Cardiac septum (tissue), 1 donor: ENCODE data around the gene ABO. TPM values are rescaled to one million over a fixed set of nuclear protein-coding genes. Genes with fewer than 3 reads are reported as not detected.
"Not testable (repeated sequence)": the region's sequence is repeated elsewhere in the genome, so short reads cannot be mapped to it uniquely, and the experiment has no call there.

Experiments used
- DNase-seq: peaks from one replicate; pipeline ENCODE4 v3.0.0-alpha.2; 2020; ENCODE audit warnings: low spot score
- intact Hi-C: fragments of 100-400 bp; cut with DNase I; formaldehyde crosslinking; loops from one replicate; pipeline ENCODE4 v1.14.0; 2022
- total RNA-seq: library from RNA; stranded (reverse); fragmentation: NEBNext Ultra II Directional; extraction: Animal tissue kit (Norgen Biotek cat#: 25700); gene quantifications from one replicate; pipeline ENCODE4 v1.2.1, GENCODE V29; 2021
- donor health status: DM: no; HTN: no; CAD: no.

The ABO gene
- total RNA-seq, 1 donor from 2014 or later, result 2.0 TPM

- intact Hi-C loops, result no loop called here
- no peak for DNase-seq
These were observed 5.3 kb downstream of the ABO start for GRCh38 chr9:133269537-133270362.

- DNase-seq, intact Hi-C loops: not testable (repeated sequence)
These were observed 5.9 kb downstream of the ABO start for GRCh38 chr9:133269136-133269535.

DNA sequence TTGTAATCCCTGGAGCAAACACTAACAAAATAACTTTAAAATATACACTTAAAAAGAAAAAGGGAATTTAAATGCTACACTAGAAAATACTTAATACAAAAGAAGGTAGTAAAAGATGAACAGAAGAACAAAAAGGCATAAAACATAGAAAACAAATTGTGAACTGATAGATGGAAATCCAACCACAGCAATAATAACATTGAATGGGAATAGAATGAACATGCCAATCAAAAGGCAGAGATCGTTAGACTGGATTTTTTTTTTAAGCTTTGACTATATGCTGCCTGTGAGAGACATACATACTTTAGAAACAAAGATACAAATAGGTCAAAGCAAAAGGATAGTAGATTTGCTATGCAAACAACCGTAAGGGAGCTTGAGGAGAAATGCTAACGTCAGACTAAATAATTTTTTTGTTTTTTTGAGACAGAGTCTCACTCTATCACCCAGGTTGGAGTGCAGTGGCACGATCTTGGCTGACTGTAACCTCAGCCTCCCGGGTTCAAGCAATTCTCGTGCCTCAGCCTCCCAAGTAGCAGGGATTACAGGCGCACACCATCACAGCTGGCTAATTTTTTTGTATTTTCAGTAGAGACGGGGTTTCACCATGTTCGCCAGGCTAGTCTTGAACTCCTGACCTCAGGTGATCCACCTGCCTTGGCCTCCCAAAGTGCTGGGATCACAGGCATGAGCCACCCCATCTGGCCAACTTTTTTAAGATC is 6.5 kb downstream of the ABO start:
- DNase-seq, result no peak
- intact Hi-C loops, result no loop called here

DNA sequence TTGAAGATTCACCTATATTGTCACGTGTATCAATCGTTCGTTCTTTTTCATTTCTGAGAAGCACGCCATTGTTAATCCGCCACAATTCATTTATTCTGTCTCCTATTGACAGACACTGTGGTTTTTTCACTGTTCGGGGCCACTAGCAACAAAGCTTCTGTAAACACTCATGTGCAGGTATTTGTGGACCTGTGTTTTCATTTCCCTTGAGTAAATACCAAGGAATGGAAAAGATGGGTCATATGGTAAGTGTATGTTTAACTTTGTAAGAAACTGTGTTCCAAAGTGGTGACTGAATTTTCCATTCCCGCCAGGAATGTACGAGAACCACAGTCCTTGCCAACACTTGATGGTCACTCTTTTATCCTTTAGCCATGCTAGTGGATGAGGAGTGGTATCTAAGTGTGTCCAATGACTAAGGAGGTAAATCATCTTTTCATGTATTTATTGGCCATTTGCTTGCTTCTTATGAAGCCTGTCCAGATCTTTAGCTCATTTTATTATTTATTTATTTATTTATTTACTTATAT is 10.7 kb downstream of the ABO start:
- no peak for DNase-seq
- intact Hi-C loops, result no loop called here

DNA sequence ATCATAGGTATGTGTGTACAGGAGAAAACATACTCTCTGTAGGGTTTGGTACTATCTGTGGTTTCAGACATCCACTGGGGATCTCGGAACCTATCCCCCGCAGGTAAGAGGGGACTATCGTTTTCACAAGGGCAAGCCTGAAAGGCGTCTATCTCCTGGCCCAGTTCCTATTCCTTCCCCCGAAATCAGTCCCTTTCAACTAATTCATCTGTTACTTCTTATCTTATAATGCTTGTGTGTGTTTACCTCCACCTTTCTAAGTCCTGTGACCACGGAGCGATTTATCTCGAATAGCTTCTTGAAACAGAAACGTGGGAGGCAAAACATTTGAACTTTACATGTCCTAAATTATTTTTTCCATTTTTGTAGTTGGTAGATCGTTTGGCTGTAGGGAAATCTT is 11.4 kb downstream of the ABO start:
- DNase-seq, result no peak
- intact Hi-C loops, result no loop called here

DNA sequence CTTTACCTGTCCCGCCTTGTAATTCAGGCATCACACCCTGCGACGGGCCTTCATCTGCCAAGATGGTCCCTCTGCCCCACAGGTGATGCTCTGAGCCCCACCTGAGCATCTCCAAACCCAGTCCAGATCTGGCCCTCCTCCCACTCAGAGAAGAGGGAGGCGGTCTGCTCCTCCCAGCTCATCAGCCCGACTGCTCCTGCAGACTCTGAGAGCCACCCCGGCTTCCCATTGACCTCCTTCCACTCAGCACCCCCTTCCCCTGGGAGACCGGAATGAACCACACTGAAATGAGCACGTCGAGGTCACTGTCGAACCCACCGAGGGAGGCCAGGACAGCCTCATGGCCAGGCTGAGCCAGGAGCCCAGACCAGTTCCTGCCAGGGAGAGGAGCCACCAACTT is 12.8 kb downstream of the ABO start:
- intact Hi-C loops, result no loop called here
- no peak for DNase-seq

- no peak for DNase-seq
- intact Hi-C loops, result no loop called here
These were observed 13.3 kb downstream of the ABO start for GRCh38 chr9:133261753-133262120.

DNA sequence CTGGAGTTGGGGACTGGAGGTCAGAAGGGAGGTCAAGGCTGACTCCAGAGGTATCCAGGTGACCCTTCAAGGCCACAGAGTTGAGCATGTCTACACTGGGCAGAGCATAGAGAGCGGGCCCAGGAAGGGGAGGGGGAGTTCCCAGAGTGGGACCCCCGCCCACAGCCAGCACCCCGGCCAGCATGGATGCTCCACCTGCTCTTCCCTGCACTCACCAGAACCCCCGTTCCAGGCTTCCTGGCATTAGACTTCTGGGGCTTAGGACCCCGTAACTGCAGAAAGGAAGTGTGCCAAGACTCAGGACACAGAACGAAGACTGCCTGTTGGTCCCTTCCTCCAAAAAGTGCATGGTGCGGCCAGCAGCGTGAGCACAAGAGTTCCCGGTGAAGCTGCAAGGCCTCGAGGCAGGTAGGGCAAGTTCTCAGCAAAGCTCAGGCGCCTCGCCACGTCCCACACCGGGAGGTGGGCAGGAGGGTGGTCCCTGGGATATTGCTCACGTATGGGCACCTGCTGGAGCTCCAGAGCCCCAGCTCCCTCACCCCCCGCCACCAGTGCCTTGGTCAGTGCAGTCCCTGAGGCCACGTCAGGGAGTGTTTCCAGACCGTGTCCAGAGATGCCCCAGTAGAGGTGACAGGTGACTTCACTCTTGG is 13.8 kb downstream of the ABO start:
- no peak for DNase-seq
- intact Hi-C loops, result no loop called here

DNA sequence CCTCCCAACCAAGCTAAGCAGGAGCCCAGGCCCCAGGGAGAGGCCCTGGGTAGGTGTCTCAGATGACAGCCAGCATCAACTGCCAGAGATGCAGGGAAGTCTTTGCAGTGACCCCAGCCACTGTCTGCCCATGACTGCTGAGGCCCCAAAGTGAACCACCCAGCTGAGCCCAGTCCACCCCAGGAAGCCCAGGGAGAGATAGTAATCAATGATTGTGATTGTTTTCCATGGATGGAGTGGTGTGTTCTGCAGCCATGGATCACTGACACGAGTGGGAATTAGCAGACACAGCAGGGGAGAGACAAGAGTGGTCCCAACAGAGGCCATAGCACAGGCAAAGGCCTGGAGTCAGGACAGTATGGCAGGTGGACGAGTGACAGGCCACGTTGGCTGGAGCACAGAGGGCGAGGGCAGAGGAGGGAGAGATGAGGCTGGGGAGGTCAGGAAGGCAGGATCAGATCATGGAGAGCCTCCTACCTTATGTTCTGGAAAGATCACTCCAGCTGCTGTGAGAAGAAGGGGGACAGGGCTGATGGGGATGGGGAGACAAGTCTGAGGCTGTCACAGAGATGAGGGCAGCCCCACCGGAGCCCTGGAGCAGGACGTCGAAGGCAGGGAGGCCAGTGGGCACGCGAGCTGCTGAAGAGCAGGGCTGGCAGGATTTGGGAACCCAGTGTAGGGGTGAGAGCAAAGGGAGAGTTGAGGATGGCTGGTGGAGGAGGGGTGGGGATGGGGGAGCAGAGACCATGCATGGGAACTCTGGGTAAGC is 14.5 kb downstream of the ABO start:
- intact Hi-C loops, result no loop called here
- DNase-seq, result no peak

DNA sequence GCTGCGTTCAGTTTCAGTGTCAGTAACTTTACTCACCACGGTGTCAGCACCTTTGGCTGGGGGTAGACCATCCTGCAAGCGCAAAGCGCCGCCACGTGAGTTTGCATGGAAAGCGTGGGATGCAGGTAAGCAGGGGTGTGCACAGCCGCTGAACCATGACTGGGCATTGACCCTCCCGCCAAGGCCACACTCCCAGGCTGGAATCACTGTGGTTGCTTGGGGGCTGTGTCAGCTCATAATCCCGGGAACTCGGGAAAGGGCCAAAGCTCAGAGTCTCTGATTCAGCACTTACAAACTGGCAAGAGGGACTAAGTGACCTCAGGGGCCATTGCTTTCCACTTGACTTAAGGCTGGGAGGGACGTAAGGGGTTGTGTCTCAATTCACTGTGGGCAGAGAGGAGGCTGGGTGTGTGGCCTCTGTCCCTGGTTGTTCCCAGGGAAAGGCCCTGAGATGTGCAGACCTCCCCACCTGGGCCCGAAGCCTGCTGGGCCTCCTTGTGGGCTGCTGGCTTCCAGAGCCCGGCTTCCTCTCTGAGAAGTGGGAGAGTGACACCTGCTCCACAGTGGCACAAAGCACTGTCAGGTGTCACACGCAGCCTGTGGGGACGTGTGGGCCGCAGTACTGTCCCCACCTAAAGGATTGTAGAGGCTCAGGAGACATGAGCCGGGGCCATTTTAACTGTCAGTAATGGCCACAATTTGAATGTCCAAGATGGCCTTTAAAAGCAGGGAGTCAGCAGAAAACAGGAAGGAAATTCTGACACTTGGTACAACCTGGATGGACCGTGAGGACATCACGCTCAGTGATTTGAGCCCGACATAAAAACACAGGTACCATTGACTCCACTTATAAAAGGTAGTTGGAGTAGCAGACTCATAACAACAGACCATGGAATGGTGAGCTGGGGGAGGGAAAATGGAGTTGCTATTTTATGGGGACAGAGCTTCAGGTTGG is 16.7 kb downstream of the ABO start:
- intact Hi-C loops, result no loop called here
- DNase-seq, result no peak

- intact Hi-C loops, result no loop called here
- DNase-seq, result no peak
These were observed 17.5 kb downstream of the ABO start for GRCh38 chr9:133257465-133257956.

DNA sequence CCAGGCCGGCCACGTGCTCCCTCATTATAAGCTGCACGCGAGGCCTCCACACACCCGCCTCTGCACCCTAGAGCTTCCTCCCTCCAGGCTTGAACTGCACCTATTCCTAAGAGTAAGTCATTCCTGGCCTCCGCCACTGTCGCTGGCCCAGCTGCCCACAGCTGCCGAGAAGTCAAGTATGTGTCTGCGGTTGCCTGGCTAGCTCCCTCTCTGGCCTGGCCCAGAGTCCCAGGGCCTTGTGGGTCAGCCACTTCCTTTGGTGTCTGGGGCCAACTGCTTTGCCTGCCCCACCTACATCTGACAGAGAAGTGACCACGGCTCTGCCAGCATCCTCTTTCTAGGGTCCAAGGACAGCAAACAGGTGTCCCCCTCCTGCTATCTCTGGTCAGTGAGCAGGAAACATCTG is 18.3 kb downstream of the ABO start:
- DNase-seq, result no peak
- intact Hi-C loops, result no loop called here

DNA sequence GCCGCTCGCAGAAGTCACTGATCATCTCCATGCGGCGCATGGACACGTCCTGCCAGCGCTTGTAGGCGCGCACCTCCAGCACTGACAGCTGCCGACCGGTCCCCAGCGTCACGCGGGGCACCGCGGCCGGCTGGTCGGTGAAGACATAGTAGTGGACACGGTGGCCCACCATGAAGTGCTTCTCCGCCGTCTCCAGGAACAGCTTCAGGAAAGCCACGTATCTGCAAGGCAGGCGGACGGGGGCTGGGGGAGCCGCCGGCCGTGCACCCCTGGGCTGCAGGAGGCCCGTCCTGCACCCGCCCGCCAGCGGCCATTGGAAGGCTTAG is 18.9 kb downstream of the ABO start:
- no peak for DNase-seq
- intact Hi-C loops, result no loop called here

DNA sequence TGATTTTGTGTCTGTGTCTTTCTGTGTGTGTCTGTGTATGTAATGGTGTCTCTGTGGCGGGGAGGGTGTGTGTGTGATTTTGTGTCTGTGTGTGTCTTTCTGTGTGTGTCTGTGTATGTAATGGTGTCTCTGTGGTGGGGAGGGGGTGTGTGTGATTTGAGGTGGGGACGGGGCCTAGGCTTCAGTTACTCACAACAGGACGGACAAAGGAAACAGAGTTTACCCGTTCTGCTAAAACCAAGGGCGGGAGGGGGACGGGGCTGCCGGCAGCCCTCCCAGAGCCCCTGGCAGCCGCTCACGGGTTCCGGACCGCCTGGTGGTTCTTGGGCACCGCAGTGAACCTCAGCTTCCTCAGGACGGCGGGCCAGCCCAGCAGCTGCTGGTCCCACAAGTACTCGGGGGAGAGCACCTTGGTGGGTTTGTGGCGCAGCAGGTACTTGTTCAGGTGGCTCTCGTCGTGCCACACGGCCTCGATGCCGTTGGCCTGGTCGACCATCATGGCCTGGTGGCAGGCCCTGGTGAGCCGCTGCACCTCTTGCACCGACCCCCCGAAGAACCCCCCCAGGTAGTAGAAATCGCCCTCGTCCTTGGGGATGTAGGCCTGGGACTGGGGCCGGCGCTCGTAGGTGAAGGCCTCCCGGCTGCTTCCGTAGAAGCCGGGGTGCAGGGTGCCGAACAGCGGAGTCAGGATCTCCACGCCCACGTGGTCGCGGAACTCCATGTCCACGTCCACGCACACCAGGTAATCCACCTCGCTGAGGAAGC is 19.4 kb downstream of the ABO start:
- intact Hi-C loops, result no loop called here

DNA sequence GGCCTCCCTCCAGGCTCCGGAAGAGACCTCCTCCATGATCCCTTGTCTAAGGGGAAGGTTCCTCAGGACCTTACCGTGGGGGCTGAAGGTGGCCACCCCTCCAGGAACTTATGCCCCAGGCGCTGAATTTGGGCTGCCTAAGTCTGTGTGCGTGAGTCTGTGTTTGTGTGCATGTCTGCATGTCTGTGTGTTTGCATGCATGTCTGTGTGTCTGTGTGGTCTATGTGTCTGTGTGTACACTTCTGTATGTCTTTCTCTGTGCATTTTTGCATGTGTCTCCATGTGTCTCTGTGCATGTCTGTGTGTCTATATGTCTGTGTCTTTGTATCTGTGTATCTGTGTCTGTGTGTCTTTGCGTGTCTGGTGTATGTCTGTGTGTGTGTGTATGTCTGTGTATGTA is 20.5 kb downstream of the ABO start:
- intact Hi-C loops, result no loop called here
- DNase-seq, result no peak

More for the DNA sequence above, 19.4 kb downstream of the ABO start:
- no peak for DNase-seq

DNA sequence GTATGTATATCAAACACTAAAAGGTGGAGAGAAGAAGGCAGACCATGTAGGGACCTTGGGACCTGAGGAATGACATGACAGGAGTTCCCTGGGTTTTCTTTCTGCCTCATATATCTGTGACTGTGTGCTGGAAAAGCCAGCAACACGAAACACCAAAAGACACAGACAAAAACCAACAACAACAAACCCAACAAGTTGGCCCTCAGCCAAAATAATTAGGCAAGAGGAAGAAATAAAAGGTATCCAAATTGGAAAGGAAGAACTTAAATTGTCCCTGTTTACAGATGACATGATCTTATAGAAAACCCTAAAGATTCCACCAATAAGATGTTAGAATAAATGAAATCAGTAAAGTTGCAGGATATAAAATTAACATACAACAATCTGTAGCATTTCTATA is 21.7 kb downstream of the ABO start:
- DNase-seq, result no peak
- intact Hi-C loops, result no loop called here

GRCh38 chr9:133252301-133253020 is 22.5 kb downstream of the ABO start:
- DNase-seq, result no peak
- intact Hi-C loops, result no loop called here
